Spleen (tissue), 11 donors: ENCODE measurements around the gene SYNJ1. TPM values are rescaled to one million over a fixed set of nuclear protein-coding genes. Genes with fewer than 3 reads are reported as not detected.
"Not testable (repeated sequence)": the region's sequence is repeated elsewhere in the genome, so short reads cannot be mapped to it uniquely, and the experiment has no call there.

Experiments used
- DNase-seq: peaks from one replicate; pipeline ENCODE4 v3.0.0-alpha.2; 2020
- H3K27ac ChIP-seq, 8 donors: fragments of 200-600 bp; sonication (generic) in 7 of 8; 1 replicate in 4 of 8; 2 replicates in 4 of 8; pipeline versions ENCODE4 v1.5.0 to v1.8.0; 2016 to 2021; ENCODE audit warnings: inconsistent platforms in 4 of 8, mild to moderate bottlenecking in 4 of 8, moderate library complexity in 1 of 8
- H3K27me3 ChIP-seq, 7 donors: fragments of 200-600 bp; sonication (generic) in 6 of 7; replicated peaks in 1 of 7; 1 replicate in 4 of 7; 2 replicates in 3 of 7; pipeline versions ENCODE4 v1.5.0 to v1.8.0; 2016 to 2021; ENCODE audit warnings: inconsistent platforms in 3 of 7, mild to moderate bottlenecking in 1 of 7
- H3K36me3 ChIP-seq, 6 donors: fragments of 200-600 bp; sonication (generic) in 5 of 6; 1 replicate in 4 of 6; 2 replicates in 2 of 6; pipeline versions ENCODE4 v1.5.0 to v1.8.0; 2016 to 2021; ENCODE audit warnings: inconsistent platforms in 2 of 6
- H3K4me1 ChIP-seq, 6 donors: fragments of 200-600 bp; sonication (generic) in 5 of 6; 1 replicate in 3 of 6; 2 replicates in 3 of 6; pipeline versions ENCODE4 v1.5.0 to v1.8.0; 2016 to 2021; ENCODE audit warnings: inconsistent platforms in 3 of 6
- H3K4me3 ChIP-seq, 8 donors: fragments of 200-600 bp; sonication (generic) in 7 of 8; 1 replicate in 4 of 8; 2 replicates in 4 of 8; pipeline versions ENCODE4 v1.5.0 to v1.8.0; 2016 to 2021; ENCODE audit warnings: inconsistent platforms in 4 of 8, mild to moderate bottlenecking in 4 of 8, moderate library complexity in 2 of 8
- H3K9me3 ChIP-seq, 8 donors: fragments of 200-600 bp; sonication (generic) in 7 of 8; 1 replicate in 4 of 8; 2 replicates in 4 of 8; pipeline versions ENCODE4 v1.5.0 to v1.8.0; 2016 to 2021; ENCODE audit warnings: inconsistent platforms in 4 of 8
- POLR2A ChIP-seq, 3 donors: fragments of 450-650 bp; IDR thresholded peaks; one replicate each; pipeline ENCODE4 v1.5.1; 2017; ENCODE audit warnings: antibody characterized with exemption in 3 of 3, mild to moderate bottlenecking in 1 of 3
- POLR2AphosphoS5 ChIP-seq, 3 donors: sonication (generic); formaldehyde crosslinking; IDR thresholded peaks; one replicate each; pipeline ENCODE4 v1.5.1; 2017; ENCODE audit warnings: antibody characterized with exemption in 3 of 3
- WGBS, 5 donors: extraction: QIAGEN DNeasy Blood & Tissue Kit in 3 of 5; methylation state at CpG; one replicate each; pipeline versions ENCODE4 v1.1.5 to v1.1.7; 2013 to 2018; 5-methylcytosine and 5-hydroxymethylcytosine counted together
- intact Hi-C: fragments of 100-400 bp; cut with DNase I; formaldehyde crosslinking; loops from one replicate; pipeline ENCODE4 v1.15.0; 2023; ENCODE audit warnings: low total_unique reads
- polyA plus RNA-seq, 3 donors: library from polyadenylated mRNA; stranded (reverse); fragments of 200-250 nt; gene quantifications; one replicate each; pipeline ENCODE4 v1.2.1, GENCODE V29; 2013
- total RNA-seq, 7 donors: library from RNA; depleted of rRNA in 3 of 7; stranded (reverse); fragments of >200 nt in 3 of 7; fragmentation: NEBNext Ultra II Directional in 4 of 7; extraction: Animal tissue kit (Norgen Biotek cat#: 25700) in 4 of 7; gene quantifications; one replicate each; pipeline versions ENCODE4 v1.1.0 to v1.2.1, GENCODE V29; 2016 to 2021
- TF ChIP-seq, protein P1 (sequence below), 11 experiments: fragments of 200-600 bp in 7 of 11; fragments of 450-650 bp in 4 of 11; sonication (generic) in 4 of 11; IDR thresholded peaks in 8 of 11; conservative IDR thresholded peaks in 3 of 11; 1 replicate in 7 of 11; 2 replicates in 4 of 11; pipeline versions ENCODE4 v1.4.0 to v1.8.0; 2016 to 2021; ENCODE audit warnings: antibody characterized with exemption in 11 of 11, inconsistent platforms in 4 of 11, mild to moderate bottlenecking in 1 of 11
- donor health status: healthy with polysubstance abuse.
- donor health status: DM: no; HTN: no; CAD: no; lungs with moderate emphysema.
- donor health status: DM: no; HTN: no; CAD: no.
- donor health status: Bipolar disorder and iron deficiency.
- donor health status: healthy.
- donor health status: DM: no; HTN: no; CAD: no.
- donor health status: DM: yes; HTN: yes; CAD: no.

SYNJ1 gene
- total and polyA plus RNA-seq, 10 donors: 3.3 to 30.3 (median 18.7) TPM

DNA sequence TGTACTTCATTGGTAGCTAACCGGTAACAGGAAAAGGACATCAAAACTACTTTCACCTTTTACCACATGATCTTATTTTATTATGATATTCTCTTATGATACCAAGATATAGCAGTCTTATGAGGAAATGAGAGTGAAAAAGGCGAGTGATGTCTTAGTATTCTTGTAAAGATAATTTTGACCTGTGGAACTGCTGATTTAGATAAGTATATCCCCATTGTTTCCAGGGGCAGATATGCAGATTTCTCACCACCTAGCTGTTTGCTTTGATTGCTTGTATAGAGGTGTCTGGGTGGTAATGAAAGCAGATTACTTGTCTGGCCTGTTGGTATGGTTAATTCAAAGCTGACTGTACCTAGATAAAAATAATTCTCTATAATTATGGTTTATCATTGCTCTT lies 53.1 kb downstream of the SYNJ1 start:
- Histone ChIP-seq H3K27ac (no peak overlapping the region), H3K27me3 (no peaks in the 10 kb centered on the region), H3K4me1 (no peaks in the 10 kb centered on the region), H3K36me3 (peaks cover 0 to 98% (median 21%) of the 10 kb centered on the region in 6 donors), H3K4me3 (no peak overlapping the region), H3K9me3 (no peaks in the 10 kb centered on the region)
- 82 to 88% (median 84%) methylated on average over 2 of the region's 2 CpGs for WGBS, 5 donors
- intact Hi-C loops: no loop called here
- no peak for DNase-seq
- TF ChIP-seq POLR2AphosphoS5 (IDR thresholded peaks at IDR 0.05): no peak
- TF ChIP-seq, protein P1, sequence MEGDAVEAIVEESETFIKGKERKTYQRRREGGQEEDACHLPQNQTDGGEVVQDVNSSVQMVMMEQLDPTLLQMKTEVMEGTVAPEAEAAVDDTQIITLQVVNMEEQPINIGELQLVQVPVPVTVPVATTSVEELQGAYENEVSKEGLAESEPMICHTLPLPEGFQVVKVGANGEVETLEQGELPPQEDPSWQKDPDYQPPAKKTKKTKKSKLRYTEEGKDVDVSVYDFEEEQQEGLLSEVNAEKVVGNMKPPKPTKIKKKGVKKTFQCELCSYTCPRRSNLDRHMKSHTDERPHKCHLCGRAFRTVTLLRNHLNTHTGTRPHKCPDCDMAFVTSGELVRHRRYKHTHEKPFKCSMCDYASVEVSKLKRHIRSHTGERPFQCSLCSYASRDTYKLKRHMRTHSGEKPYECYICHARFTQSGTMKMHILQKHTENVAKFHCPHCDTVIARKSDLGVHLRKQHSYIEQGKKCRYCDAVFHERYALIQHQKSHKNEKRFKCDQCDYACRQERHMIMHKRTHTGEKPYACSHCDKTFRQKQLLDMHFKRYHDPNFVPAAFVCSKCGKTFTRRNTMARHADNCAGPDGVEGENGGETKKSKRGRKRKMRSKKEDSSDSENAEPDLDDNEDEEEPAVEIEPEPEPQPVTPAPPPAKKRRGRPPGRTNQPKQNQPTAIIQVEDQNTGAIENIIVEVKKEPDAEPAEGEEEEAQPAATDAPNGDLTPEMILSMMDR (IDR thresholded peaks at IDR 0.05 in 8 of 11, conservative IDR thresholded peaks at IDR 0.05 in 3 of 11): no peak
- TF ChIP-seq POLR2A (IDR thresholded peaks at IDR 0.05): no peak

DNA sequence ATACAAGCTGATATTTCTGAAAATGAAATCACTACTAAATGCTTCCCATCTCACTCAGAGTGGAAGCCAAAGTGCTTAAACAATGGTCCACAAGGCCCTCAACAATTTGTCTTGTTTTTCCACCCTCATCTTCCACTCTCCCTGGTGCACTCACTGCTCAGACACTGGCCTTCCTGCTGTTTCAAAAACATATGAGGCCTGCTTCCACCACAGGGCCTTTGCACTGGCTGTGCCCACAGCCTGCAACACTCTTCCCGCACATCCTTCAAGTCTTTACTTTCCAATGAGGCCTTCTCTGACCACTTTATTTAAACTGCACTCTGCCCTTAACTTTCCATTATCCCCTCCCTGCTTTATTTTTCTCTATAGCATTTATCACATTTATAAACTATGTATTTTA lies 53.8 kb downstream of the SYNJ1 start:
- no peaks in the 10 kb centered on the region for H3K9me3 ChIP-seq
- H3K4me3 ChIP-seq: no peak overlapping the region
- TF ChIP-seq POLR2A (IDR thresholded peaks at IDR 0.05) (no peak), POLR2AphosphoS5 (IDR thresholded peaks at IDR 0.05) (no peak)
- TF ChIP-seq, protein P1 (IDR thresholded peaks at IDR 0.05 in 8 of 11, conservative IDR thresholded peaks at IDR 0.05 in 3 of 11): no peak
- peaks cover 0 to 100% (median 27%) of the 10 kb centered on the region in 6 donors for H3K36me3 ChIP-seq
- 94 to 100% (median 100%) methylated on average over 1 of the region's 1 CpG for WGBS, 5 donors
- no peak for DNase-seq
- no peaks in the 10 kb centered on the region for H3K4me1 ChIP-seq
- no peak overlapping the region for H3K27ac ChIP-seq
- intact Hi-C loops: no loop called here
- no peaks in the 10 kb centered on the region for H3K27me3 ChIP-seq

DNA sequence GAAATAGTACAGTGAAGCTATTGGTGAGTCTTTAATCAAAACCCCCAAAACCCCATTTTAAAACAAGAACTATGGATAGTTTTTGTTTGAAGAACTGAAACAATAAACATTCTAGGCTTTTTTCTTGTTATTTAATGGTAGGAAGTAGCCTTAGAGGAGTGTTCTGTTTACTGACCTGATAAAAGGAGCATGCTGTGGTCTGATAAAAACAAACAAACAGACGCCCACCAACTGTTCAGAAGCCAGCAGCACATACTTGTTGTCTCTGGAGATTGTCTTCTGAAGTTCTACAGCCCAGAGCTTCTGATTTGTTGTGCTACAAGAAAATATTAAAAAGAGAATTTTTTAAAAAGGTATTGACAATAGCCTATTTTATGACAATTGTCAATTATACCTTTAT lies 61.6 kb downstream of the SYNJ1 start:
- 92 to 100% (median 96%) methylated on average over 1 of the region's 1 CpG for WGBS, 5 donors
- Histone ChIP-seq H3K4me3 (no peak overlapping the region), H3K4me1 (no peaks in the 10 kb centered on the region), H3K9me3 (peaks cover 7 to 43% (median 34%) of the 10 kb centered on the region in 8 donors), H3K27me3 (no peaks in the 10 kb centered on the region), H3K27ac (no peak overlapping the region), H3K36me3 (peaks cover 21 to 100% (median 62%) of the 10 kb centered on the region in 6 donors)
- no peak for DNase-seq
- TF ChIP-seq POLR2AphosphoS5 (IDR thresholded peaks at IDR 0.05): no peak
- no peak for TF ChIP-seq POLR2A (IDR thresholded peaks at IDR 0.05)
- TF ChIP-seq, protein P1 (IDR thresholded peaks at IDR 0.05 in 8 of 11, conservative IDR thresholded peaks at IDR 0.05 in 3 of 11): no peak
- intact Hi-C loops: no loop called here

DNA sequence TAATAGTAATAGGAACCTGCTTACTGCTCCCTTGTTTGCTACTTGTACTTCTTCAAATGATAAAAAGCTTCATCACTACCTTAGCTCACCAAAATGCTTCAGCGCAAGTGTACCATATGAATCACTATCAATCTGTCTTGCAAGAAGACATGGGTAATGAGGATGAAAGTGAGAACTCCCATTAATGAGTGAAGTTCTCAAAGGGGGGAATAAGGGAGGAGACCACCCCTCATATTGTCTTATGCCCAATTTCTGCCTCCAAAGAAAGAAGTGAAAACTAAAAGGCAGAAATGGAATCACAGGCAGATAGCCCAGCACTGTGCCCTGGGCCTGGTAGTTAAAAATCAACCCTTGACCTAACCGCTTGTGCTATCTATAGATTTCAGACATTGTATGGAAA lies 63.7 kb downstream of the SYNJ1 start:
- intact Hi-C loops, H3K27ac ChIP-seq, H3K4me1 ChIP-seq, H3K27me3 ChIP-seq, DNase-seq, H3K4me3 ChIP-seq: not testable (repeated sequence)
- 94 to 98% (median 97%) methylated on average over 2 of the region's 2 CpGs for whole genome bisulfite sequencing, 5 donors
- Histone ChIP-seq H3K36me3 (peaks cover 21 to 100% (median 60%) of the 10 kb centered on the region in 6 donors), H3K9me3 (peaks cover 7 to 43% (median 34%) of the 10 kb centered on the region in 8 donors)

DNA sequence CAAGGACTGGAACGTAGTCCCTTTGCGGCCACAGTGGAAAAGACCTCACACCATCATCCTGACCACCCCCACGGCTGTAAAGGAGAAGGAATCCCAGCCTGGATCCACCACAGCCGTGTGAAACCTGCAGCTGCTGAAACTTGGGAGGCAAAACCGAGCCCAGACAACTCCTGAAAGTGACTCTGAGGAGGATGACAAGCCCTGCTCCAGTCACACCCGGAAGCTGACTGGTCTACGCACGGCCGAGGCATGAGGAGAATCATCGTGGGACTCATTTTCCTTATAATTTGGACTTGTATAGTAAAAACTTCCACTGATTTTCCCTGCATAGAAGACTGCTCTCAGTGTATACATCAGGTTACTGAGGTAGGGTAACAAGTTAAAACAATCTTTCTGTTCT lies 65.8 kb downstream of the SYNJ1 start:
- H3K4me1 ChIP-seq, H3K4me3 ChIP-seq, H3K27ac ChIP-seq, DNase-seq, intact Hi-C loops, H3K27me3 ChIP-seq: not testable (repeated sequence)
- peaks cover 21 to 100% (median 69%) of the 10 kb centered on the region in 6 donors for H3K36me3 ChIP-seq
- peaks cover 7 to 49% (median 38%) of the 10 kb centered on the region in 8 donors for H3K9me3 ChIP-seq
- WGBS, 5 donors: 95 to 98% (median 97%) methylated on average over 10 of the region's 10 CpGs

DNA sequence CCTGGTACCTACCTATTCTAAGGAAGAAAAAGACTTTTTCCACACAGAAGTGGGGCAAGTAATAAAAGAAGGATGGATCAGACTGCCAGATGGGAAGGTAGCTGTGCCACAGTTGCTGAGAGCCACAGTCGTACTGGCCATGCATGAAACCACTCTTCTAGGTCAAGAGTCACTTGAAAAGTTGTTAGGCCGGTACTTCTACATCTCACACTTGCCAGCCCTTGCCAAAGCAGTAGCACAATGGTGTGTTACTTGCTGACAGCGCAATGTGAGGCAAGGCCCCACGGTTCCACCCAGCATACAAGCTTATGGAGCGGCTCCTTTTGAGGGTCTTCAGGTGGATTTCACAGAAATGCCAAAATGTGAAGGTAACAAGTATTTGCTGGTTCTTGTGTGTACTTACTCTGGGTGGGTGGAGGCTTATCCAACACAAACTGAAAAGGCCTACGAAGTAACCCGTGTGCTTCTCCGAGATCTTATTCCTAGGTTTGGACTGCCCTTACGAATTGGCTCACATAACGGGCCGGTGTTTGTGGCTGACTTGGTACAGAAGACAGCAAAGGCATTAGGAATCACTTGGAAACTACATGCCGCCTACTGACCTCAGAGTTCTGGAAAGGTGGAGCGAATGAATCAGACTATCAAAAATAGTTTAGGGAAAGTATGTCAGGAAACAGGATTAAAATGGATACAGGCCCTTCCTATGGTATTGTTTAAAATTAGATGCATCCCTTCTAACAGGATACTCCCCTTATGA lies 66.6 kb downstream of the SYNJ1 start:
- H3K27me3 ChIP-seq, H3K4me3 ChIP-seq, intact Hi-C loops, DNase-seq, H3K4me1 ChIP-seq, H3K27ac ChIP-seq: not testable (repeated sequence)
- 95 to 97% (median 96%) methylated on average over 13 of the region's 13 CpGs for WGBS, 5 donors
- H3K9me3 ChIP-seq: peaks cover 7 to 42% (median 32%) of the 10 kb centered on the region in 8 donors
- peaks cover 25 to 100% (median 68%) of the 10 kb centered on the region in 6 donors for H3K36me3 ChIP-seq
